Hypothalamus (tissue), 51 donors: Measurements from ENCODE around the gene HCST.
A peak's percentile ranks its signal among the peaks of the same experiment; 100 is the strongest.

Experiments
- DNase-seq, 51 donors: peaks; one replicate each; lab custom pipeline; 2025; lab: John Stamatoyannopoulos, UW

Gene HCST, protein sequence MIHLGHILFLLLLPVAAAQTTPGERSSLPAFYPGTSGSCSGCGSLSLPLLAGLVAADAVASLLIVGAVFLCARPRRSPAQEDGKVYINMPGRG

GRCh38 chr19:35901854-35902661 is at the start of gene HCST:
Gene HCST, plus strand, starts transcription at chr19:35902529. Its CDS starts 65 bp downstream, at chr19:35902594.
- DNase-seq: peak in 4 of 51 donors; percentile 11 to 48 (median 27)

GRCh38 chr19:35853038-35853756 is 49.1 kb upstream of the HCST start:
- DNase-seq: peak in 2 of 51 donors; percentile 9 to 48

GRCh38 chr19:35856546-35857149 is 45.7 kb upstream of the HCST start, which contains the start of gene KIRREL2:
Gene KIRREL2, plus strand, starts transcription at chr19:35856911. Its CDS starts 209 bp downstream, at chr19:35857120.
- DNase-seq: peak in 6 of 51 donors; percentile 2 to 16 (median 14)

- no peak for DNase-seq
These were observed 44.0 kb upstream of the HCST start for GRCh38 chr19:35858311-35858710.

DNA sequence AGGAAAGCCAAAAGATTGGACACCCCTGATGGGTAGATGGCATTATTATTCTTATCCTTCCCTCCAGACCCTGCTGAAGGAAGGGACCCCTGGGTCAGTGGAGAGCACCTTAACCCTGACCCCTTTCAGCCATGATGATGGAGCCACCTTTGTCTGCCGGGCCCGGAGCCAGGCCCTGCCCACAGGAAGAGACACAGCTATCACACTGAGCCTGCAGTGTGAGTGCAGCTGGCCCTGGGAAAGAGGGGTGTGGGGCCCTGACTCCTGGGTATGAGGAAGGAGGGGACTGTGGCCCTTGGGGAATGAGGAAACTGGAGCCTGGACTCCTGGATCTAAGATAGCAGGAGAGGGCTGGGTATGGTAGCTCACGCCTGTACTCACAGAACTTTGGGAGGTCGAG is 42.9 kb upstream of the HCST start:
- DNase-seq: no peak

GRCh38 chr19:35860436-35860817 is 41.9 kb upstream of the HCST start:
- DNase-seq: no peak

DNA sequence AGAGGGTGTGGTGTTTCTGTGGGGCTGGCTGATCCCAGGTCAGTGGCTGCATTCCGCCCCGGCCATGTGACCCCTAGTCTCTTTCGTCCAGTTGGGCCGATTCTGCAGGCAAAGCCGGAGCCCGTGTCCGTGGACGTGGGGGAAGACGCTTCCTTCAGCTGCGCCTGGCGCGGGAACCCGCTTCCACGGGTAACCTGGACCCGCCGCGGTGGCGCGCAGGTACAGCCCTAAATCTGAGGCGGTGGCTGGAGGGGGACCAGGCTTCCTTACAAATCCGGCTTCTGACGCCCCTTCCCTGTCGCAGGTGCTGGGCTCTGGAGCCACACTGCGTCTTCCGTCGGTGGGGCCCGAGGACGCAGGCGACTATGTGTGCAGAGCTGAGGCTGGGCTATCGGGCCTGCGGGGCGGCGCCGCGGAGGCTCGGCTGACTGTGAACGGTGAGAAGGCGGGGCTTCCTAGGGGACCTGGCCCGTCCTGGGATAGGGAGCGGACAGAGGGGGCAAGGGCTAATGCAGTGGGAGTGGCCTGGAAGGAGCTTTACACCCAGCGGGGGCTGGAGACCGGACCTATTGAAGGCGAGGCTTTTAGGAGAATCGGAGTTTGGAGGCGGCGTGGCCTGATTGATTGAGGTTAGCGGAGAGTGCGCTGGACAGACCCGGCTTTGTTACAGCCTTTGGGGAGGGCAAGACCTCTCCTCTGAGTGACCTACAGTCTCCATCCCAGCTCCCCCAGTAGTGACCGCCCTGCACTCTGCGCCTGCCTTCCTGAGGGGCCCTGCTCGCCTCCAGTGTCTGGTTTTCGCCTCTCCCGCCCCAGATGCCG is 41.3 kb upstream of the HCST start:
- DNase-seq: no peak

DNA sequence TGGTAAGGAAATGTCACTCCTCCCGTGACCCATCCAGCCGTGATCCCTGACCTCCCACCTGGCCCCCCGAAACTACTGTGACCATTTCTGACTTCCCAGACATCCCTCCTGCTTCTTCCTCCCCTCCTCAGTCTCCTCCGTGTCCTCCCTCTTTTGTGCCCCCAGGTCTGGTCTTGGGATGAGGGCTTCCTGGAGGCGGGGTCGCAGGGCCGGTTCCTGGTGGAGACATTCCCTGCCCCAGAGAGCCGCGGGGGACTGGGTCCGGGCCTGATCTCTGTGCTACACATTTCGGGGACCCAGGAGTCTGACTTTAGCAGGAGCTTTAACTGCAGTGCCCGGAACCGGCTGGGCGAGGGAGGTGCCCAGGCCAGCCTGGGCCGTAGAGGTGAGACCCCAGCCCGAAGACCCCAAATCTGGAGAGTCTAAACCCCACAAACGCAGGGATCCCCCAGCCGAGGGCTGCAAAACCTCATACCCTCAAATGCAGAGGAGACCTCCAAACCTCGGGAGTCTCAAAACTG is 40.6 kb upstream of the HCST start:
- DNase-seq: no peak

DNA sequence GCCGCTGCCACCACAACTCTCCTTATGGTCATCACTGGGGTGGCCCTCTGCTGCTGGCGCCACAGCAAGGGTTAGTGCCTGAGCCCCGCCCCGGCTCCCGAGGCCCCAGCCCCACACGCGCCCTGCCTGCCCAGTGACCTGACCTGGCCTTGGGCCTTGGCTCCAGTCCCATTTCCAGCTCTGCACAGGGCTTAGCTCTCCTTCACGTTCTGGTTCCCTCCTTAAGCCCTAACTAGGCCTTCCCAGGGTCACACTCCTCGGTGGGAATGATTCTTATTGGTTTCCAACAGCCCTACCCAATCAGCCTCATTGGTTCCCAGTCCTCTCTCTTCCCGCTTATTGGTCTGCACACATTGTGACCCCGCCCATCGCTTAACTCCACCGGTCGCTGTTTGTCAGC is 39.8 kb upstream of the HCST start:
- no peak for DNase-seq

- no peak for DNase-seq
These were observed 39.3 kb upstream of the HCST start for GRCh38 chr19:35863018-35863417.

DNA sequence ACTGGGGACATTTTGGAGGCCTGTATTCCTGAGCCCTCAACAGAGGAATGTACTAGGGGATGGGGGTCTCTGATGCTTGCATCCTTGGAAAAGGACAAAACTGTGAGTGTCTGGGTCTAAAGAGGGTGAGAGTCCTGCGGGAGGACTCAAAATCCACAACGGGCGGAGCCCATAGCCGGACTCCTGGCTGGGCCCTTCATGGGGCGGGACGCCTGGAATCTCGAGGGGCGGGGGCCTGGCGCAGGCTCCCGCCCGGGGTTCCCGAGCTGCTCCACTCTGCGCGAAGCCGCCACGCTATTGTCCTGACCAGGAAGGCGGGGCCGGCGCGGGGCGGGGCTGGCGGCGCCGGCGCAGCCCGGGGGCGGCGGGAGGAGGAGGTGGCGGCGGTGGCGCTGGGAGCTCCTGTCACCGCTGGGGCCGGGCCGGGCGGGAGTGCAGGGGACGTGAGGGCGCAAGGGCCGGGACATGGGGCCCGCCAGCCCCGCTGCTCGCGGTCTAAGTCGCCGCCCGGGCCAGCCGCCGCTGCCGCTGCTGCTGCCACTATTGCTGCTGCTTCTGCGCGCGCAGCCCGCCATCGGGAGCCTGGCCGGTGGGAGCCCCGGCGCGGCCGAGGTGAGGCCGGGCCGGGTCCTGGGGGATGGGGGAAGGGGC is 34.0 kb upstream of the HCST start, which contains the start of gene APLP1:
TSS of gene APLP1 (plus strand) at position 403 of the 651 bp plus-strand sequence. CDS start at position 466, 63 bp downstream.
- peak; percentile 11 to 95 (median 82) for DNase-seq

GRCh38 chr19:35868823-35869326 is 33.5 kb upstream of the HCST start:
- no peak for DNase-seq

DNA sequence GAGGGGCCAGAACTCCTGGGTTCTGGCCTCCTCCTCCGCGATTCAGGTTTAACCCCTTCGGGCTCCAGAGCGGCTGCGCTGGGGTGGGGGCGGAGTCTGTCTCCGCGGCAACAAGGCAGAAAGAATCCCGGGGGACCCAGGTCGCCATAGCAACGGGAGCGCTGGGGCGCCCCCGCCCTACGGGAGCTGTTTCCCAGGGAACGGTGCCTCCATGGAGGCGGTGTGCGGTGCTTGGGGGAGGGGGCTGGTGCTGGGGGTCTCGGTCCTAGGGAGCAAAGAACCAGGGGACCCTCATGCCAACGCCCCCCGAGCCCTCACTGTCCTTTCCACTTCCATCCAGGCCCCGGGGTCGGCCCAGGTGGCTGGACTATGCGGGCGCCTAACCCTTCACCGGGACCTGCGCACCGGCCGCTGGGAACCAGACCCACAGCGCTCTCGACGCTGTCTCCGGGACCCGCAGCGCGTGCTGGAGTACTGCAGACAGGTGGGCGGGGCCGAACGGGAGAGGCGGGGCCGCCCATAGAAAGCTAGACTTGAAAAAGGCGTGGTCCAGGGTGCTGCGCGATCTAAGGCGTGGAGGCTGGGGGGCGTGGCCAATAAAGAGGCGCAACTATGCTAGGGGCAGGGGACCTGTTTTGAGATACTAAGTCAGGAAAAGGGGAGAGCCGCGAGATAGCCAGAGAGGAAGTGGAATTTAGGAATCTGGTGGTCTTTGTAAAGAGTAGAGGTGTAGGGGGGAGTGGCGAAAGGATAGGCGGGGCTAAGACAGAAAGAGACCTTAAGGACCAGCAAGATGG is 32.8 kb upstream of the HCST start:
- DNase-seq: peak in 48 of 51 donors; percentile 35 to 88 (median 74)

GRCh38 chr19:35870124-35870736 is 32.1 kb upstream of the HCST start:
- DNase-seq: peak in 6 of 51 donors; percentile 24 to 68 (median 46)

- no peak for DNase-seq
These were observed 31.5 kb upstream of the HCST start for GRCh38 chr19:35870798-35871197.

GRCh38 chr19:35871611-35872010 is 30.7 kb upstream of the HCST start:
- DNase-seq: no peak

- DNase-seq: no peak
These were observed 30.1 kb upstream of the HCST start for GRCh38 chr19:35872180-35872579.

DNA sequence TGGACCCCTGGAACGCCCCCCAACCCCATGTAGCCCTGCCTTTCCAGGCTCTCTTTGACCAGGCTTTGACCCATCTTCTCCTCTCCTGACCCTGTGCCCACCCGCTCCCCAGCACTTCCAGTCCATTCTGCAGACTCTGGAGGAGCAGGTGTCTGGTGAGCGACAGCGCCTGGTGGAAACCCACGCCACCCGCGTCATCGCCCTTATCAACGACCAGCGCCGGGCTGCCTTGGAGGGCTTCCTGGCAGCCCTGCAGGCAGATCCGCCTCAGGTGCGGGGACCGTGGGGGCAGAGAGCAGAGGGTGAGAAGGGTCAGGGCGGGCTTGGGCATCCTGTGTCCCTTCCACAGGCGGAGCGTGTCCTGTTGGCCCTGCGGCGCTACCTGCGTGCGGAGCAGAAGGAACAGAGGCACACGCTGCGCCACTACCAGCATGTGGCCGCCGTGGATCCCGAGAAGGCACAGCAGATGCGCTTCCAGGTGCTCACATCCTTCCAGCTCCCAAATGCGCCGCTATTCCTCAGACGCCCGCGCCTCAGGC is 27.9 kb upstream of the HCST start:
- no peak for DNase-seq
